H1 (cell line): ENCODE measurements around the gene TCERG1L.

Source experiments
- CHD2 ChIP-seq: IDR thresholded peaks from 2 replicates; pipeline ENCODE4 v1.6.1; 2012; ENCODE audit warnings: low read length, improper control_type of control experiment
- TF ChIP-seq, protein P1 (sequence below), 3 experiments: IDR thresholded peaks; 1 replicate in 2 of 3; 2 replicates in 1 of 3; pipeline versions ENCODE4 v1.5.1 to v1.6.1; 2011; ENCODE audit warnings: low read length in 3 of 3, mild to moderate bottlenecking in 3 of 3, inconsistent platforms in 2 of 3, low read depth in 1 of 3, moderate library complexity in 1 of 3; ENCODE audit not compliant: insufficient read depth in 1 of 3; ENCODE audit errors: control extremely low read depth in 1 of 3

DNA sequence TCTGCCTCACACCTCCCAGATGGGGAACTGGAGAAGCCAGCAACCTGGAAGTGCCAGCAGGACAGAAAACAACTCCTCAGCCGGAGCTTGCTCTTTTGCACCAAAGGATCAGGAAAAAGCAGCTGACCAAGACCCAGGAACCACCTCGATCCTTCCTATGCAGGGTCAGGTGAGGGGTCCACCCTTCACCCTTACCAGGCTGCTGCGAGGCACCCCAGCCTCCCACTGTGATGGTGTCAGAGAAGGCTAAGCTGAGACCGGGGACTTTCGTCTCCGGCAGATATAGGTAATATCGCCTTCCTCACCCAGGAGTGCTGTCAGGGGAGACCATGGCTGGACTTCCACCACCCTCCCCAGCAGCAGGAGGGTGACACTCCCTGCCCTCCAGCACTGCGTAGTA is 254.7 kb downstream of the TCERG1L start:
- TF ChIP-seq, protein P1, sequence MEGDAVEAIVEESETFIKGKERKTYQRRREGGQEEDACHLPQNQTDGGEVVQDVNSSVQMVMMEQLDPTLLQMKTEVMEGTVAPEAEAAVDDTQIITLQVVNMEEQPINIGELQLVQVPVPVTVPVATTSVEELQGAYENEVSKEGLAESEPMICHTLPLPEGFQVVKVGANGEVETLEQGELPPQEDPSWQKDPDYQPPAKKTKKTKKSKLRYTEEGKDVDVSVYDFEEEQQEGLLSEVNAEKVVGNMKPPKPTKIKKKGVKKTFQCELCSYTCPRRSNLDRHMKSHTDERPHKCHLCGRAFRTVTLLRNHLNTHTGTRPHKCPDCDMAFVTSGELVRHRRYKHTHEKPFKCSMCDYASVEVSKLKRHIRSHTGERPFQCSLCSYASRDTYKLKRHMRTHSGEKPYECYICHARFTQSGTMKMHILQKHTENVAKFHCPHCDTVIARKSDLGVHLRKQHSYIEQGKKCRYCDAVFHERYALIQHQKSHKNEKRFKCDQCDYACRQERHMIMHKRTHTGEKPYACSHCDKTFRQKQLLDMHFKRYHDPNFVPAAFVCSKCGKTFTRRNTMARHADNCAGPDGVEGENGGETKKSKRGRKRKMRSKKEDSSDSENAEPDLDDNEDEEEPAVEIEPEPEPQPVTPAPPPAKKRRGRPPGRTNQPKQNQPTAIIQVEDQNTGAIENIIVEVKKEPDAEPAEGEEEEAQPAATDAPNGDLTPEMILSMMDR (IDR thresholded peaks at IDR 0.05; ENCODE audit: control extremely low read depth in 1 of 3, insufficient read depth in 1 of 3, low read depth in 1 of 3, low read length in 3 of 3) = no peak
- no peak for TF ChIP-seq CHD2
